Stomach (tissue), 9 donors: ENCODE results near the gene BST2. TPM values are rescaled to one million over a fixed set of nuclear protein-coding genes. Genes with fewer than 3 reads are reported as not detected.

Experiments used
- DNase-seq, 2 donors: peaks; one replicate each; pipeline versions ENCODE4 v3.0.0 to v3.0.0-alpha.2; 2013 to 2019
- H3K27ac ChIP-seq, 5 donors: fragments of 200-600 bp in 4 of 5; sonication (generic) in 4 of 5; one replicate each; pipeline ENCODE4 v1.5.1; 2013 to 2019; ENCODE audit warnings: mild to moderate bottlenecking in 1 of 5, moderate library complexity in 1 of 5
- H3K27me3 ChIP-seq, 3 donors: fragments of 200-600 bp; sonication (generic); one replicate each; pipeline ENCODE4 v1.5.1; 2017 to 2019; ENCODE audit warnings: mixed run types in 1 of 3
- H3K36me3 ChIP-seq, 4 donors: fragments of 200-600 bp; sonication (generic); 1 replicate in 3 of 4; 2 replicates in 1 of 4; pipeline ENCODE4 v1.5.1; 2016 to 2019
- H3K4me1 ChIP-seq, 4 donors: fragments of 200-600 bp; sonication (generic); one replicate each; pipeline ENCODE4 v1.5.1; 2016 to 2019
- H3K4me3 ChIP-seq, 4 donors: fragments of 200-600 bp; sonication (generic) in 3 of 4; one replicate each; pipeline ENCODE4 v1.5.1; 2016 to 2019; ENCODE audit warnings: mild to moderate bottlenecking in 1 of 4
- H3K9me3 ChIP-seq, 4 donors: fragments of 200-600 bp; sonication (generic); one replicate each; pipeline ENCODE4 v1.5.1; 2016 to 2019
- CTCF ChIP-seq, 7 experiments: fragments of 450-650 bp in 4 of 7; fragments of 200-600 bp in 3 of 7; sonication (generic) in 3 of 7; IDR thresholded peaks; one replicate each; pipeline ENCODE4 v1.5.1; 2016 to 2019; ENCODE audit warnings: antibody characterized with exemption in 7 of 7, control low read depth in 2 of 7, mild to moderate bottlenecking in 1 of 7
- EP300 ChIP-seq: sonication (generic); formaldehyde crosslinking; IDR thresholded peaks from one replicate; pipeline ENCODE4 v1.6.1; 2017; ENCODE audit warnings: antibody characterized with exemption
- POLR2A ChIP-seq, 4 donors: fragments of 450-650 bp; IDR thresholded peaks; one replicate each; pipeline ENCODE4 v1.6.1; 2016; ENCODE audit warnings: antibody characterized with exemption in 4 of 4, control low read depth in 2 of 4, mild to moderate bottlenecking in 1 of 4, moderate library complexity in 1 of 4
- POLR2AphosphoS5 ChIP-seq, 3 donors: sonication (generic); formaldehyde crosslinking; IDR thresholded peaks; one replicate each; pipeline ENCODE4 v1.6.1; 2016; ENCODE audit warnings: antibody characterized with exemption in 3 of 3
- WGBS, 5 donors: extraction: QIAGEN DNeasy Blood & Tissue Kit in 3 of 5; methylation state at CpG; one replicate each; pipeline versions ENCODE4 v1.1.5 to v1.1.7; 2013 to 2018; 5-methylcytosine and 5-hydroxymethylcytosine counted together
- intact Hi-C: fragments of 100-400 bp; cut with DNase I; formaldehyde crosslinking; loops from one replicate; pipeline ENCODE4 v1.15.1; 2023; ENCODE audit warnings: low total_unique reads
- polyA plus RNA-seq, 3 donors: library from polyadenylated mRNA; stranded (reverse); fragments of 200-250 nt; gene quantifications; one replicate each; pipeline ENCODE4 v1.2.3, GENCODE V29; 2013
- total RNA-seq, 5 donors: library from RNA; depleted of rRNA; stranded (reverse); fragments of >200 nt; gene quantifications; one replicate each; pipeline versions ENCODE4 v1.1.0 to v1.2.3, GENCODE V29; 2014 to 2016
- donor health status: healthy with polysubstance abuse.
- donor health status: Bipolar disorder and iron deficiency.
- donor health status: healthy.

Gene BST2
- total and polyA plus RNA-seq, 8 donors, result 6.4 to 182 (median 48.8) TPM

- H3K27ac ChIP-seq, result no peak overlapping the region
- 72 to 81% (median 78%) methylated on average over 8 of the region's 8 CpGs for WGBS, 5 donors
- no peaks in the 10 kb centered on the region for H3K9me3 ChIP-seq
- no peak for DNase-seq
- peaks cover 0 to 11% (median 3%) of the 10 kb centered on the region in 4 donors for H3K4me1 ChIP-seq
- H3K27me3 ChIP-seq, result peaks cover 0 to 46% (median 0%) of the 10 kb centered on the region in 3 donors
- intact Hi-C loops, result no loop called here
- H3K36me3 ChIP-seq, result no peaks in the 10 kb centered on the region
- TF ChIP-seq CTCF (IDR thresholded peaks at IDR 0.05) (no peak), EP300 (no peak), POLR2AphosphoS5 (IDR thresholded peaks at IDR 0.05) (no peak), POLR2A (IDR thresholded peaks at IDR 0.05) (no peak)
- H3K4me3 ChIP-seq, result no peak overlapping the region
Observed at GRCh38 chr19:17353386-17353785, 52.0 kb downstream of the BST2 start.

Other genes with a start within 250 kb of the BST2 start
- 100 to 1,000 TPM in 1 of 5 donors, 10 to 100 TPM in 3, not detected in 1; 16.2 to 113 (median 22.1) TPM for gene USE1, start 190.3 kb downstream of the BST2 start, total RNA-seq
- 10 to 100 TPM; 55.3 to 68.6 (median 64.9) TPM for gene USE1, start 190.3 kb downstream of the BST2 start, polyA plus RNA-seq
- gene OCEL1, start 179.4 kb downstream of the BST2 start, total RNA-seq, result 10 to 100 TPM in 1 of 5 donors, 1 to 10 TPM in 4; 4.7 to 13.0 (median 8.3) TPM
- 10 to 100 TPM; 25.9 to 43.2 (median 39.7) TPM for gene OCEL1, start 179.4 kb downstream of the BST2 start, polyA plus RNA-seq
- gene NR2F6, start 159.7 kb downstream of the BST2 start, total RNA-seq, result 100 to 1,000 TPM in 1 of 5 donors, 10 to 100 TPM in 4; 35.3 to 641 (median 47.3) TPM
- gene NR2F6, start 159.7 kb downstream of the BST2 start, polyA plus RNA-seq, result 10 to 100 TPM; 34.4 to 57.9 (median 45.0) TPM
- 1 to 10 TPM in 3 of 5 donors, not detected in 2; 3.3 to 7.7 (median 4.5) TPM for gene USHBP1, start 140.9 kb downstream of the BST2 start, total RNA-seq
- 1 to 10 TPM; 2.1 to 4.1 (median 3.5) TPM for gene USHBP1, start 140.9 kb downstream of the BST2 start, polyA plus RNA-seq
- 100 to 1,000 TPM in 2 of 5 donors, 10 to 100 TPM in 3; 26.2 to 146 (median 59.7) TPM for gene BABAM1, start 138.2 kb downstream of the BST2 start, total RNA-seq
- 10 to 100 TPM; 66.3 to 87.1 (median 79.9) TPM for gene BABAM1, start 138.2 kb downstream of the BST2 start, polyA plus RNA-seq
- gene ANKLE1, start 123.7 kb downstream of the BST2 start, total RNA-seq, result under 1 TPM in 1 of 5 donors, not detected in 4; 0.18 TPM
- gene ANKLE1, start 123.7 kb downstream of the BST2 start, polyA plus RNA-seq, result under 1 TPM in 1 of 3 donors, not detected in 2; 0.63 TPM
- 10 to 100 TPM in 3 of 5 donors, 1 to 10 TPM in 2; 4.9 to 28.1 (median 15.2) TPM for gene ABHD8, start 102.2 kb downstream of the BST2 start, total RNA-seq
- 10 to 100 TPM in 1 of 3 donors, 1 to 10 TPM in 2; 8.0 to 12.0 (median 9.8) TPM for gene ABHD8, start 102.2 kb downstream of the BST2 start, polyA plus RNA-seq
- gene MRPL34, start 99.8 kb downstream of the BST2 start, total RNA-seq, result 100 to 1,000 TPM in 3 of 5 donors, 10 to 100 TPM in 1, 1 to 10 TPM in 1; 6.6 to 167 (median 142) TPM
- gene MRPL34, start 99.8 kb downstream of the BST2 start, polyA plus RNA-seq, result 100 to 1,000 TPM; 161 to 200 (median 192) TPM
- 10 to 100 TPM in 4 of 5 donors, 1 to 10 TPM in 1; 2.2 to 56.0 (median 21.4) TPM for gene DDA1, start 96.1 kb downstream of the BST2 start, total RNA-seq
- 10 to 100 TPM; 30.8 to 63.7 (median 48.1) TPM for gene DDA1, start 96.1 kb downstream of the BST2 start, polyA plus RNA-seq
- 10 to 100 TPM in 4 of 5 donors, 1 to 10 TPM in 1; 2.9 to 37.9 (median 23.0) TPM for gene ANO8, start 70.8 kb downstream of the BST2 start, total RNA-seq
- gene ANO8, start 70.8 kb downstream of the BST2 start, polyA plus RNA-seq, result 1 to 10 TPM; 1.1 to 5.1 (median 3.6) TPM
- gene GTPBP3, start 68.1 kb downstream of the BST2 start, total RNA-seq, result 10 to 100 TPM; 17.1 to 93.9 (median 68.7) TPM
- 10 to 100 TPM; 11.2 to 11.8 (median 11.4) TPM for gene GTPBP3, start 68.1 kb downstream of the BST2 start, polyA plus RNA-seq
- gene PLVAP, start 28.3 kb downstream of the BST2 start, total RNA-seq, result 10 to 100 TPM in 4 of 5 donors, 1 to 10 TPM in 1; 5.8 to 62.2 (median 25.0) TPM
- 10 to 100 TPM; 34.5 to 95.1 (median 48.6) TPM for gene PLVAP, start 28.3 kb downstream of the BST2 start, polyA plus RNA-seq
- gene CCDC194, start 11.4 kb downstream of the BST2 start, total RNA-seq, result not detected
- gene CCDC194, start 11.4 kb downstream of the BST2 start, polyA plus RNA-seq, result not detected
- gene MVB12A, start 14.4 kb upstream of the BST2 start, total RNA-seq, result 10 to 100 TPM in 4 of 5 donors, 1 to 10 TPM in 1; 9.9 to 76.3 (median 44.0) TPM
- gene MVB12A, start 14.4 kb upstream of the BST2 start, polyA plus RNA-seq, result 10 to 100 TPM; 63.7 to 67.0 (median 66.0) TPM
- gene TMEM221, start 43.0 kb upstream of the BST2 start, total RNA-seq, result not detected
- gene TMEM221, start 43.0 kb upstream of the BST2 start, polyA plus RNA-seq, result under 1 TPM in 1 of 3 donors, not detected in 2; 0.20 TPM
- under 1 TPM in 1 of 5 donors, not detected in 4; 0.92 TPM for gene NXNL1, start 55.3 kb upstream of the BST2 start, total RNA-seq
- gene NXNL1, start 55.3 kb upstream of the BST2 start, polyA plus RNA-seq, result not detected
- gene SLC27A1, start 64.9 kb upstream of the BST2 start, total RNA-seq, result 100 to 1,000 TPM in 1 of 5 donors, 10 to 100 TPM in 3, 1 to 10 TPM in 1; 5.5 to 116 (median 43.8) TPM
- 10 to 100 TPM in 1 of 3 donors, 1 to 10 TPM in 2; 4.0 to 12.7 (median 9.0) TPM for gene SLC27A1, start 64.9 kb upstream of the BST2 start, polyA plus RNA-seq
- 100 to 1,000 TPM in 1 of 5 donors, 10 to 100 TPM in 3, 1 to 10 TPM in 1; 2.9 to 258 (median 32.9) TPM for gene PGLS, start 106.0 kb upstream of the BST2 start, total RNA-seq
- gene PGLS, start 106.0 kb upstream of the BST2 start, polyA plus RNA-seq, result 100 to 1,000 TPM in 2 of 3 donors, 10 to 100 TPM in 1; 85.0 to 120 (median 114) TPM
- 100 to 1,000 TPM in 1 of 5 donors, 10 to 100 TPM in 4; 29.6 to 273 (median 43.6) TPM for gene COLGALT1, start 150.0 kb upstream of the BST2 start, total RNA-seq
- 10 to 100 TPM; 15.1 to 36.3 (median 18.0) TPM for gene COLGALT1, start 150.0 kb upstream of the BST2 start, polyA plus RNA-seq